Keratinocyte (primary cell): ENCODE data around the gene STAB2.

Experiments
- CTCF ChIP-seq, 3 experiments: IDR thresholded peaks in 1 of 3; conservative IDR thresholded peaks in 1 of 3; optimal IDR thresholded peaks in 1 of 3; 2 replicates in 2 of 3; 3 replicates in 1 of 3; pipeline versions ENCODE3 to v1.5.1; 2011; ENCODE audit warnings: low read length in 3 of 3, mild to moderate bottlenecking in 3 of 3, moderate library complexity in 2 of 3, control low read depth in 1 of 3, inconsistent platforms in 1 of 3; ENCODE audit not compliant: insufficient read depth in 2 of 3; ENCODE audit errors: extremely low read depth in 1 of 3
- EZH2 ChIP-seq: IDR thresholded peaks from one replicate; pipeline ENCODE4 v1.6.1; 2012; ENCODE audit warnings: inconsistent platforms, mild to moderate bottlenecking, low read length, moderate library complexity

- TF ChIP-seq CTCF (optimal IDR thresholded peaks at IDR 0.05 in 1 of 3, IDR thresholded peaks at IDR 0.05 in 1 of 3, conservative IDR thresholded peaks at IDR 0.05 in 1 of 3; ENCODE audit: extremely low read depth in 1 of 3, insufficient read depth in 2 of 3, low read length in 3 of 3) (no peak), EZH2 (no peak)
These were observed 186.2 kb downstream of the STAB2 start for GRCh38 chr12:103773109-103773910.
